H1 (cell line): ENCODE data around the gene TK1. TPM values are rescaled to one million over a fixed set of nuclear protein-coding genes. Genes with fewer than 3 reads are reported as not detected.
A peak's percentile ranks its signal among the peaks of the same experiment; 100 is the strongest.

Experiments used
- CTCF ChIA-PET: fragments of 300-600 bp; sonication (Branson Sonifier 250); formaldehyde crosslinking; loops from one replicate; lab custom pipeline; 2021; ENCODE audit not compliant: partially characterized antibody; lab: Charles Lee
- POLR2A ChIA-PET: fragments of 300-600 bp; sonication (Branson Sonifier 250); formaldehyde crosslinking; loops from one replicate; lab custom pipeline; 2021; ENCODE audit warnings: inconsistent platforms; ENCODE audit not compliant: partially characterized antibody; lab: Charles Lee
- DNase-seq, 2 experiments: peaks; one replicate each; pipeline versions ENCODE4 v3.0.0 to v3.0.0-alpha.2; 2010 to 2022; ENCODE audit warnings: low spot score in 2 of 2, low read depth in 1 of 2, mixed read lengths in 1 of 2
- FAIRE-seq: peaks from 2 replicates; lab custom pipeline; 2011; peaks lifted over from hg19 to GRCh38; lab: Jason Lieb, UNC
- H2AFZ ChIP-seq: 2 replicates; pipeline ENCODE4 v1.8.1; 2012; ENCODE audit warnings: low read length, inconsistent platforms
- H2AK5ac ChIP-seq: 2 replicates; pipeline ENCODE4 v1.6.1; 2013; ENCODE audit warnings: low read depth, low read length
- H2BK120ac ChIP-seq: replicated peaks from 2 replicates; pipeline ENCODE3; 2013; ENCODE audit warnings: low read depth, low read length, inconsistent platforms
- H2BK12ac ChIP-seq: 2 replicates; pipeline ENCODE4 v1.6.1; 2013; ENCODE audit warnings: low read depth, low read length
- H2BK15ac ChIP-seq: 2 replicates; pipeline ENCODE4 v1.6.1; 2013; ENCODE audit warnings: low read length
- H2BK20ac ChIP-seq: 2 replicates; pipeline ENCODE4 v1.6.1; 2013; ENCODE audit warnings: low read length
- H2BK5ac ChIP-seq: 2 replicates; pipeline ENCODE4 v1.6.1; 2013; ENCODE audit warnings: low read depth, low read length
- H3K14ac ChIP-seq: 2 replicates; pipeline ENCODE4 v1.6.1; 2013; ENCODE audit warnings: inconsistent platforms; ENCODE audit not compliant: insufficient read length
- H3K18ac ChIP-seq: 2 replicates; pipeline ENCODE4 v1.6.1; 2013; ENCODE audit warnings: low read length; ENCODE audit errors: extremely low read depth
- H3K23ac ChIP-seq: 2 replicates; pipeline ENCODE4 v1.6.1; 2013; ENCODE audit warnings: inconsistent platforms; ENCODE audit not compliant: insufficient read length
- H3K23me2 ChIP-seq: 2 replicates; pipeline ENCODE4 v1.6.1; 2013; ENCODE audit warnings: low read depth, low read length
- H3K27ac ChIP-seq: 2 replicates; pipeline ENCODE4 v1.6.1; 2011; ENCODE audit warnings: low read depth, low read length, inconsistent platforms
- H3K27me3 ChIP-seq, 4 experiments: replicated peaks in 1 of 4; 1 replicate in 1 of 4; 2 replicates in 3 of 4; pipeline versions ENCODE4 v1.6.1 to v1.8.1; 2011 to 2013; ENCODE audit warnings: low read length in 3 of 4, mild to moderate bottlenecking in 3 of 4, inconsistent platforms in 2 of 4, mixed read lengths in 2 of 4, moderate library complexity in 1 of 4; ENCODE audit not compliant: control insufficient read depth in 3 of 4, insufficient read depth in 3 of 4; ENCODE audit errors: extremely low read depth in 1 of 4
- H3K36me3 ChIP-seq, 4 experiments: 2 replicates each; pipeline versions ENCODE4 v1.6.1 to v1.8.1; 2011 to 2013; ENCODE audit warnings: mild to moderate bottlenecking in 4 of 4, low read length in 3 of 4, moderate library complexity in 2 of 4, control low read depth in 1 of 4, inconsistent platforms in 1 of 4; ENCODE audit not compliant: insufficient read depth in 4 of 4, control insufficient read depth in 2 of 4
- H3K4ac ChIP-seq: replicated peaks from 2 replicates; pipeline ENCODE3; 2013; ENCODE audit warnings: low read length, low read depth, mixed read lengths, inconsistent platforms; ENCODE audit not compliant: insufficient read length
- H3K4me1 ChIP-seq, 4 experiments: replicated peaks in 1 of 4; 1 replicate in 1 of 4; 2 replicates in 3 of 4; pipeline versions ENCODE4 v1.6.1 to v1.8.1; 2011 to 2013; ENCODE audit warnings: low read length in 3 of 4, inconsistent platforms in 2 of 4, mixed read lengths in 1 of 4; ENCODE audit not compliant: insufficient read depth in 4 of 4, control insufficient read depth in 3 of 4
- H3K4me2 ChIP-seq, 2 experiments: 2 replicates each; pipeline versions ENCODE4 v1.6.1 to v1.8.1; 2011 to 2013; ENCODE audit warnings: low read depth in 2 of 2, low read length in 2 of 2, control low read depth in 1 of 2, inconsistent platforms in 1 of 2, mild to moderate bottlenecking in 1 of 2; ENCODE audit not compliant: insufficient read depth in 1 of 2
- H3K4me3 ChIP-seq, 4 experiments: fragments of 200-600, 300-600 bp in 1 of 4; sonication (generic), shearing (Covaris generic), sonication (Bioruptor Twin) in 1 of 4; 2 replicates each; pipeline versions ENCODE4 v1.5.1 to v1.8.1; 2011 to 2016; ENCODE audit warnings: low read length in 4 of 4, low read depth in 3 of 4, control low read depth in 2 of 4, inconsistent platforms in 2 of 4, mild to moderate bottlenecking in 2 of 4, mixed read lengths in 1 of 4, moderate library complexity in 1 of 4; ENCODE audit not compliant: insufficient read depth in 2 of 4; ENCODE audit errors: extremely low read depth in 1 of 4
- H3K56ac ChIP-seq: replicated peaks from 2 replicates; pipeline ENCODE3; 2013; ENCODE audit warnings: low read depth, mild to moderate bottlenecking, mixed read lengths, low read length, inconsistent platforms; ENCODE audit not compliant: insufficient read length
- H3K79me1 ChIP-seq: 2 replicates; pipeline ENCODE4 v1.6.1; 2013; ENCODE audit warnings: low read depth, low read length, control low read depth
- H3K79me2 ChIP-seq, 2 experiments: 2 replicates each; pipeline versions ENCODE4 v1.6.1 to v1.8.1; 2012 to 2013; ENCODE audit warnings: low read length in 2 of 2, mild to moderate bottlenecking in 2 of 2, inconsistent platforms in 1 of 2; ENCODE audit not compliant: insufficient read depth in 2 of 2, control insufficient read depth in 1 of 2
- H3K9ac ChIP-seq, 4 experiments: replicated peaks in 1 of 4; 1 replicate in 1 of 4; 2 replicates in 3 of 4; pipeline versions ENCODE4 v1.6.1 to v1.8.1; 2011 to 2013; ENCODE audit warnings: low read depth in 3 of 4, low read length in 3 of 4, control low read depth in 2 of 4, mild to moderate bottlenecking in 2 of 4, moderate library complexity in 2 of 4, inconsistent platforms in 1 of 4; ENCODE audit errors: extremely low read depth in 1 of 4
- H3K9me3 ChIP-seq, 2 experiments: 2 replicates each; pipeline versions ENCODE4 v1.6.1 to v1.8.1; 2012 to 2013; ENCODE audit warnings: mild to moderate bottlenecking in 2 of 2, moderate library complexity in 2 of 2, control low read depth in 1 of 2, inconsistent platforms in 1 of 2, low read depth in 1 of 2, low read length in 1 of 2, mixed read lengths in 1 of 2; ENCODE audit not compliant: insufficient read depth in 2 of 2
- H4K20me1 ChIP-seq, 2 experiments: replicated peaks in 1 of 2; 2 replicates each; pipeline versions ENCODE3 to v1.8.1; 2011 to 2013; ENCODE audit warnings: inconsistent platforms in 2 of 2, low read length in 2 of 2, mild to moderate bottlenecking in 1 of 2; ENCODE audit not compliant: insufficient read depth in 2 of 2, control insufficient read depth in 1 of 2
- H4K5ac ChIP-seq: 2 replicates; pipeline ENCODE4 v1.6.1; 2013; ENCODE audit warnings: low read length, low read depth, mixed read lengths, inconsistent platforms; ENCODE audit not compliant: insufficient read length
- H4K8ac ChIP-seq: 2 replicates; pipeline ENCODE4 v1.8.0; 2013; ENCODE audit warnings: mild to moderate bottlenecking, moderate library complexity, low read length, inconsistent platforms; ENCODE audit not compliant: insufficient read depth; ENCODE audit errors: extremely low read depth
- H4K91ac ChIP-seq: replicated peaks from 2 replicates; pipeline ENCODE3; 2013; ENCODE audit warnings: low read length, mixed read lengths, inconsistent platforms; ENCODE audit not compliant: insufficient read length
- EZH2 ChIP-seq: fragments of 200-600 bp; sonication (generic); IDR thresholded peaks from 2 replicates; pipeline ENCODE4 v1.7.1; 2012; ENCODE audit warnings: low read depth, mild to moderate bottlenecking, moderate library complexity, low read length, inconsistent platforms; ENCODE audit not compliant: severe bottlenecking
- RXRA ChIP-seq: IDR thresholded peaks from 2 replicates; pipeline ENCODE4 v1.6.1; 2011; ENCODE audit warnings: low read depth, mild to moderate bottlenecking, low read length, moderate library complexity; ENCODE audit not compliant: insufficient read depth
- ZNF274 ChIP-seq: IDR thresholded peaks from 2 replicates; pipeline ENCODE4 v1.7.0; 2012; ENCODE audit warnings: low read length, borderline replicate concordance; ENCODE audit errors: extremely low read depth
- whole genome bisulfite sequencing, 2 experiments: shearing (Covaris generic) in 1 of 2; methylation state at CpG; one replicate each; pipeline versions ENCODE4 v1.1.6 to v1.1.7; 2013 to 2015; ENCODE audit warnings: low lambda C conversion rate in 2 of 2, mixed read lengths in 2 of 2, inconsistent platforms in 1 of 2, low coverage in 1 of 2, missing lambda C conversion rate in 1 of 2; ENCODE audit not compliant: insufficient replicate concordance in 2 of 2, insufficient coverage in 1 of 2, insufficient read length in 1 of 2; ENCODE audit errors: extremely low coverage in 1 of 2, missing lambda C conversion rate in 1 of 2; 5-methylcytosine and 5-hydroxymethylcytosine counted together
- polyA plus RNA-seq, 7 experiments: library from polyadenylated mRNA; depleted of rRNA in 3 of 7; stranded (reverse) in 5 of 7; unstranded in 2 of 7; fragments of >200 nt in 5 of 7; fragments of 200-250 nt in 2 of 7; gene quantifications; 1 replicate in 5 of 7; 2 replicates in 1 of 7; 4 replicates in 1 of 7; pipeline versions ENCODE4 v1.2.1 to v1.2.3, GENCODE V29; 2011 to 2013; ENCODE audit warnings: missing spikeins in 2 of 7, mixed read lengths in 2 of 7
- total RNA-seq: library from RNA; stranded (reverse); fragmentation: NEBNext Ultra II Directional; extraction: Animal tissue kit (Norgen Biotek cat#: 25700); gene quantifications from 2 replicates; pipeline ENCODE4 v1.2.1, GENCODE V29; 2021

TK1 gene
- total and polyA plus RNA-seq, 2 of the 8 experiments (the other 6 are each of a cell fraction or from before 2014, with no cell fraction given): 66.9 to 147 TPM

DNA sequence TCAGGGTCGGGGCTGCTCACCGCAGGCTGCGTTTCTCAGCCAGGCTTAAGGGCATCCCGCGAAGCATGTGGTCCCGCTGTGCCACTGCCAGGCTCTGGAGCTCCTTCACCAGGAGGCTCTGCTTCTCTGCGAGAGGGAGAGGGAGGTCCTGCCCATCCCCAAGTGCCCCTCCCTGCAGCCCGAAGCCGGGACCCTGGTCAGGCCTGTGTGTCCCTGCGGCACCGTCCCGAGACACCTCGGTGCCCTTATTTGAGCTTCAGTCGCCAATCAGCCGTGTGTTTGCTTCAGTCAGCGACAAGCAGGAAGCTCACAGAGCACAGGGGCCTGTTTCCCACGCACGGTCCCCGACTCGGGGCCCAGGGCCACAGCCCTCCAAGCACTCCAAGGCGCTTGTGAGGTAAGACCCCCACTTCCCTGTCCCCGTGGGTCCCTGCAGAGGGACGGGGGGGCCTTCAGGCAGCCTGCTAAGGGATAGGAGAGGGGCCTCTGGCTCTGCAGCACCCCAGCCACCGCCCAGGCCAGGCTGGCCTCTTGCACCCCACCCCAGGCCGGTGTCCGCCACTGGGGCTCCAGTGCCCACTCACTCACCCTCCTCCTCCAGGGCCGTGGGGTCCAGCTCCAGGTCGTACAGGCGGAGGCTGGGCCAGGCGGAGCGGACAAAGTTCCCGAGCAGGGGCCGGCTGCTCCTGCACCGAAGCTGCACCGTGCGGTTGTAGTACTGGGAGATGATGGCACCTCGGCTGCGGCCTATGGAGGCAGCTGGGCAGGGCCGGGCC lies 61.5 kb downstream of the TK1 start:
- CTCF ChIA-PET: interaction anchor here (1.2 to 11.4 kb wide), 5 partner anchors 11 to 51 kb away, joined by 3 to 122 read pairs (median 7); no protein-coding TSS in a partner anchor
- Histone ChIP-seq H3K27me3 (no peaks in the 10 kb centered on the region), H2BK15ac (no peak overlapping the region)

More for the DNA sequence above, 61.5 kb downstream of the TK1 start:
- no peak overlapping the region for H3K23ac ChIP-seq
- TF ChIP-seq ZNF274 (no peak), EZH2 (no peak), RXRA (no peak)
- no peak overlapping the region for H2BK20ac ChIP-seq
- no peak overlapping the region for H2BK5ac ChIP-seq
- H3K56ac ChIP-seq: no peak overlapping the region
- no peak overlapping the region for H3K18ac ChIP-seq
- H2BK120ac ChIP-seq: no peak overlapping the region
- H3K36me3 ChIP-seq: peaks cover 2 to 32% (median 12%) of the 10 kb centered on the region in 4 experiments; a peak in 5 of 8 replicates
- POLR2A ChIA-PET: interaction anchor here (0.9 to 2.3 kb wide), 5 partner anchors 10 to 62 kb away, joined by 3 to 6 read pairs (median 4); partner anchors contain the start of genes AFMID and TK1
- no peaks in the 10 kb centered on the region for H3K9me3 ChIP-seq
- H3K4me2 ChIP-seq: no peak overlapping the region
- peaks cover 4 to 19% of the 10 kb centered on the region in 2 experiments for H4K20me1 ChIP-seq
- 93% methylated on average over 37 of the region's 39 CpGs; no CpG with 5 or more reads in 1 of the 2 experiments for WGBS, 2 experiments
- no peaks in the 10 kb centered on the region for H3K79me2 ChIP-seq
- H3K4me3 ChIP-seq: no peak overlapping the region
- H3K4me1 ChIP-seq: peaks cover 0 to 17% (median 14%) of the 10 kb centered on the region in 4 experiments; a peak in 6 of 7 replicates
- H3K79me1 ChIP-seq: peaks cover 3% of the 10 kb centered on the region
- H4K91ac ChIP-seq: no peak overlapping the region
- no peak overlapping the region for H3K14ac ChIP-seq
- peaks cover 14% of the 10 kb centered on the region for H3K23me2 ChIP-seq
- H3K4ac ChIP-seq: no peak overlapping the region
- H4K5ac ChIP-seq: no peak overlapping the region
- H2AFZ ChIP-seq: no peak overlapping the region
- DNase-seq: no peak
- no peak overlapping the region for H2BK12ac ChIP-seq
- no peak overlapping the region for H3K27ac ChIP-seq
- H3K9ac ChIP-seq: no peak overlapping the region
- FAIRE-seq: no peak
- peak overlapping the region; percentile 71; the same call in 1 of the 2 replicates for H4K8ac ChIP-seq
- H2AK5ac ChIP-seq: no peak overlapping the region
